ENCODE results near the gene CALCA. TPM values are rescaled to one million over a fixed set of nuclear protein-coding genes. Genes with fewer than 3 reads are reported as not detected.

The CALCA gene
- total RNA-seq, 1 donor from 2014 or later = not detected

DNA sequence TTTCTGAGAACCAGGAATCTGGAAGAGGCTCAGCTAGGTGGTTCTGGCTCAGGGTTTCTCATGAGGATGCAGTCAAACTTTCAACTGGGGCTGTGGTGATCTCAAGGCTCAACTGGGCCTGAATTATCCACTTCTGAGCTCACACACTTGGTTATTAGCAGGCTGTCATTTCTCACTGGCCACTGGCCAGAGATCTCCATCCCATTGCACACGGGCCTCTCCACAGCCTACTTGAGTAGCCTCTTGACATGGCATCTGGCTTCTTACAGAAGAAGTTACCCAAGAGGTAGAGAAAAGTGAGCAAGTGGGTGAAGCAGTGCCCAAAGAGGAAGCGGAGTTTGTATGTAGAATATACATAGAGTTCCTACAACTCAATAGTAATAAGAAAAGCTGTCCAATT, 16.0 kb downstream of the CALCA start:
- Mint-ChIP-seq H3K4me1 (ENCODE audit: unreplicated experiment) (no peaks in the 10 kb centered on the region), H3K4me3 (ENCODE audit: unreplicated experiment) (no peak overlapping the region), H3K36me3 (ENCODE audit: low read depth, unreplicated experiment) (no peaks in the 10 kb centered on the region), H3K27me3 (ENCODE audit: unreplicated experiment) (no peaks in the 10 kb centered on the region), H3K9me3 (ENCODE audit: unreplicated experiment) (no peaks in the 10 kb centered on the region), H3K27ac (ENCODE audit: unreplicated experiment) (no peak overlapping the region)
- DNase-seq (ENCODE audit: low spot score) = no peak
- TF ChIP-seq, protein P1, sequence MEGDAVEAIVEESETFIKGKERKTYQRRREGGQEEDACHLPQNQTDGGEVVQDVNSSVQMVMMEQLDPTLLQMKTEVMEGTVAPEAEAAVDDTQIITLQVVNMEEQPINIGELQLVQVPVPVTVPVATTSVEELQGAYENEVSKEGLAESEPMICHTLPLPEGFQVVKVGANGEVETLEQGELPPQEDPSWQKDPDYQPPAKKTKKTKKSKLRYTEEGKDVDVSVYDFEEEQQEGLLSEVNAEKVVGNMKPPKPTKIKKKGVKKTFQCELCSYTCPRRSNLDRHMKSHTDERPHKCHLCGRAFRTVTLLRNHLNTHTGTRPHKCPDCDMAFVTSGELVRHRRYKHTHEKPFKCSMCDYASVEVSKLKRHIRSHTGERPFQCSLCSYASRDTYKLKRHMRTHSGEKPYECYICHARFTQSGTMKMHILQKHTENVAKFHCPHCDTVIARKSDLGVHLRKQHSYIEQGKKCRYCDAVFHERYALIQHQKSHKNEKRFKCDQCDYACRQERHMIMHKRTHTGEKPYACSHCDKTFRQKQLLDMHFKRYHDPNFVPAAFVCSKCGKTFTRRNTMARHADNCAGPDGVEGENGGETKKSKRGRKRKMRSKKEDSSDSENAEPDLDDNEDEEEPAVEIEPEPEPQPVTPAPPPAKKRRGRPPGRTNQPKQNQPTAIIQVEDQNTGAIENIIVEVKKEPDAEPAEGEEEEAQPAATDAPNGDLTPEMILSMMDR (IDR thresholded peaks at IDR 0.05; ENCODE audit: unreplicated experiment) = no peak

DNA sequence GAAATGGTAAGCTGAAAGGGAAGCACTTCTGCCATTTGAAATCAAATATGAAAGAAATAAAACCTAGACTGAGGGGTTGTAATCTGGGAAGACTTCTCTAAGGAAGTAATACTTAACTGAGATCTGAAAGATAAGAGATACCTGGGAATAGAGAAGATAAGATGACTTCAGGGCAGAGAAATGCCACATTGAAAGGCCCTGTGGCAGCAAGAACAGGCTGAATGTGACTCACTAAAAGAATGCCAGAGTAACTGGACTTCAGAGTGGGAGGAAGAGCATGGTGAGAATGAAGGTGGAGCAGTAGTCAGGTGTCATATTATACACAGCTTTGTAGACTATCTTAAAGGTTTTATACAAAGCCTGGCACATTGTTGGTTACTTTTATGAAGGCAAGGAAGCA, 17.6 kb downstream of the CALCA start:
- TF ChIP-seq, protein P1 (IDR thresholded peaks at IDR 0.05; ENCODE audit: unreplicated experiment) = no peak
- H3K9me3 Mint-ChIP-seq (ENCODE audit: unreplicated experiment) = no peaks in the 10 kb centered on the region
- no peak overlapping the region for H3K4me3 Mint-ChIP-seq (ENCODE audit: unreplicated experiment)
- DNase-seq (ENCODE audit: low spot score) = no peak
- no peaks in the 10 kb centered on the region for H3K4me1 Mint-ChIP-seq (ENCODE audit: unreplicated experiment)
- H3K27me3 Mint-ChIP-seq (ENCODE audit: unreplicated experiment) = no peaks in the 10 kb centered on the region
- no peak overlapping the region for H3K27ac Mint-ChIP-seq (ENCODE audit: unreplicated experiment)
- H3K36me3 Mint-ChIP-seq (ENCODE audit: low read depth, unreplicated experiment) = no peaks in the 10 kb centered on the region

DNA sequence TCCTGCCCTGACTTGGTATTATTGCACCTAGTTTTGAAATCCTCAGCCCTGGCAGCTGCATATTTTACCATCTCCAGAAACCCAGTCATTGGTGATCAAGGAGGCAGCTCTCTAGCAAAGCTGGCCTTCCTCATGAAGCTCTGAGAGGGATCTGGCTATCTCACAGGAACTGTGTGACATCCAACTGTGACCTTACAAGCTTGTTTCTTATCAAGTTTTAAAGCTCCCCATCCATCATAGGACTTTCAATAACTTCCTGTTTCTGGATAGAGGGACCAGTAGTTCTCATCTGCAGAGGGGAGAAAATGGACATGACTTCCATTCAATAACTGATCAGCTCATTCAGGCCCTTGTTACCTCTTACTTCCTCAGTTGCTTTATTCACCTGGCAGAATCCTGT, 18.2 kb downstream of the CALCA start:
- Mint-ChIP-seq H3K4me3 (ENCODE audit: unreplicated experiment) (no peak overlapping the region), H3K27me3 (ENCODE audit: unreplicated experiment) (no peaks in the 10 kb centered on the region), H3K27ac (ENCODE audit: unreplicated experiment) (no peak overlapping the region), H3K9me3 (ENCODE audit: unreplicated experiment) (no peaks in the 10 kb centered on the region), H3K4me1 (ENCODE audit: unreplicated experiment) (no peaks in the 10 kb centered on the region), H3K36me3 (ENCODE audit: low read depth, unreplicated experiment) (no peaks in the 10 kb centered on the region)
- no peak for DNase-seq (ENCODE audit: low spot score)
- TF ChIP-seq, protein P1 (IDR thresholded peaks at IDR 0.05; ENCODE audit: unreplicated experiment) = no peak

DNA sequence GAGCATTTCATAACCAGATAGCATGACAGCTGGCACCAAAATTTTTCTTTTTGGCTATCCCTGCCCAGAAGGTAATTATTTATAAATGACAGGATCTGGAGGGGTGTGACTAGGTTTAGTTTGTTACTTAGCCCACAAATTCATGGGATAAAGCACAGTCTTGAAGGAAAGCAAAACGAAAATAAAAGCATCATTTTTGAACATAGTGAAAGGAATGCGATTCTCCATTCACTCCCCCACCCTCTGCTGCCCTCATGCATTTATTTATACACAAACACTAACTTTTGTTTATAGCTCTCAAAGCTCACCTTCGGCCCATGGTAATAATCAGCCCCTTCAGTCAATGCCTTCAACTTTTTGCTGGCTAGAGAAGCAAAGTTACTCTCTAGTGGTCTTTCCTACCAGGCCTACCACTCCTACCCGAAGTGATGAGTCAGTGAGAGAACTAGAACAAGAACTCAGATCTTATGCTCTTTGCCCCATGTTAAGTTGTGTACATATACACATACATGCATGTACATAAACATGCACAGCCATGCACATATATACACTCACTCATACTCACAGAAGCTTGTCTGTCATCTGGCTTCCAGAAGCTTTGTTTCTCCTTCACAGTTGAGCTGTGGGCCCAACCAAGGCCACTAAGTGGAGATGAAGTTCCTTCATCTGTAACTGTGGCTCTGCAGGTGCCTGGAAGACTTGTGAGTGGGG, 22.6 kb downstream of the CALCA start:
- Mint-ChIP-seq H3K4me3 (ENCODE audit: unreplicated experiment) (no peak overlapping the region), H3K9me3 (ENCODE audit: unreplicated experiment) (no peaks in the 10 kb centered on the region), H3K27ac (ENCODE audit: unreplicated experiment) (no peak overlapping the region), H3K4me1 (ENCODE audit: unreplicated experiment) (no peaks in the 10 kb centered on the region), H3K36me3 (ENCODE audit: low read depth, unreplicated experiment) (no peaks in the 10 kb centered on the region), H3K27me3 (ENCODE audit: unreplicated experiment) (no peaks in the 10 kb centered on the region)
- TF ChIP-seq, protein P1 (IDR thresholded peaks at IDR 0.05; ENCODE audit: unreplicated experiment) = no peak
- DNase-seq (ENCODE audit: low spot score) = no peak

DNA sequence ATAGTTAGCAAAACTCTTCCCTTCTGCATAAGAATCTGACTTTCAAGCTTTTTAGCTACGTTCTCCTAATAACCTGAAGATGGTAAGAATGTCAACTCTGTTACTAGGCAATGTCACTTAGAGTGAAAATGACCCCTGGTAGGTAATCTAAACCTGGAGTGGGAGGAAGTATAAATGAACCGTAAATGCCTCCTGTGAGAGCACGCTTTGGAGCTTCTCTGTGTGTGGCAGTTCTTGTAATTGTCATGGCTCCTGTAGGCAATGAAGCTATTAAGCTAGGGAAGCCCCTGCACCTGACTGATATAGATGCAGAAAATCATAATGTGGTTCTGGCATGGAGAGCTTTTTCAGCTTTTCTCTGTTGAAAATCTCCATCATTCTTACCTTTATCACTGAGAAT, 29.4 kb downstream of the CALCA start:
- DNase-seq (ENCODE audit: low spot score) = no peak
- Mint-ChIP-seq H3K9me3 (ENCODE audit: unreplicated experiment) (peaks cover 6% of the 10 kb centered on the region), H3K4me3 (ENCODE audit: unreplicated experiment) (no peak overlapping the region), H3K27ac (ENCODE audit: unreplicated experiment) (no peak overlapping the region), H3K36me3 (ENCODE audit: low read depth, unreplicated experiment) (peaks cover 12% of the 10 kb centered on the region), H3K27me3 (ENCODE audit: unreplicated experiment) (no peaks in the 10 kb centered on the region), H3K4me1 (ENCODE audit: unreplicated experiment) (no peaks in the 10 kb centered on the region)
- TF ChIP-seq, protein P1 (IDR thresholded peaks at IDR 0.05; ENCODE audit: unreplicated experiment) = no peak

All from endothelial cell (in vitro differentiated cells).